Measurements from ENCODE around the gene OR11L1.

The OR11L1 gene

GRCh38 chr1:247841796-247842195 lies at the start of gene OR11L1:
Gene OR11L1, minus strand, starts transcription at chr1:247841896. Its CDS starts 0 bp downstream, at chr1:247841896.
- no peak within 1 kb of the TSS for H3K9ac ChIP-seq (ENCODE audit: low read length)
- H3K27ac ChIP-seq (ENCODE audit: low read depth, low read length): no peak within 1 kb of the TSS
- no peaks in the 10 kb centered on the region for H3K9me3 ChIP-seq (ENCODE audit: low read length)
- H3K27me3 ChIP-seq (ENCODE audit: control insufficient read depth in 1 of 2, insufficient read depth in 2 of 2, low read length in 2 of 2): no peaks in the 10 kb centered on the region
- no peaks in the 10 kb centered on the region for H3K36me3 ChIP-seq (ENCODE audit: insufficient read depth, low read length)
- no peaks in the 10 kb centered on the region for H3K4me1 ChIP-seq (ENCODE audit: insufficient read depth, low read length)
- no peak within 1 kb of the TSS for H3K4me3 ChIP-seq (ENCODE audit: low read depth in 1 of 2, low read length in 2 of 2)

GRCh38 chr1:247884797-247885413 lies 43.2 kb upstream of the OR11L1 start:
- H3K27ac ChIP-seq (ENCODE audit: low read depth, low read length): no peak overlapping the region
- no peaks in the 10 kb centered on the region for H3K27me3 ChIP-seq (ENCODE audit: control insufficient read depth in 1 of 2, insufficient read depth in 2 of 2, low read length in 2 of 2)
- no peak overlapping the region for H3K4me3 ChIP-seq (ENCODE audit: low read depth in 1 of 2, low read length in 2 of 2)
- no peaks in the 10 kb centered on the region for H3K4me1 ChIP-seq (ENCODE audit: insufficient read depth, low read length)
- H3K9me3 ChIP-seq (ENCODE audit: low read length): no peaks in the 10 kb centered on the region
- no peak overlapping the region for H3K9ac ChIP-seq (ENCODE audit: low read length)
- H3K36me3 ChIP-seq (ENCODE audit: insufficient read depth, low read length): no peaks in the 10 kb centered on the region

GRCh38 chr1:247883346-247883745 lies 41.6 kb upstream of the OR11L1 start:
- H3K36me3 ChIP-seq (ENCODE audit: insufficient read depth, low read length): no peaks in the 10 kb centered on the region
- H3K9ac ChIP-seq (ENCODE audit: low read length): no peak overlapping the region
- no peaks in the 10 kb centered on the region for H3K27me3 ChIP-seq (ENCODE audit: control insufficient read depth in 1 of 2, insufficient read depth in 2 of 2, low read length in 2 of 2)
- no peaks in the 10 kb centered on the region for H3K4me1 ChIP-seq (ENCODE audit: insufficient read depth, low read length)
- H3K27ac ChIP-seq (ENCODE audit: low read depth, low read length): no peak overlapping the region
- no peaks in the 10 kb centered on the region for H3K9me3 ChIP-seq (ENCODE audit: low read length)
- no peak overlapping the region for H3K4me3 ChIP-seq (ENCODE audit: low read depth in 1 of 2, low read length in 2 of 2)

GRCh38 chr1:247865416-247865815 lies 23.7 kb upstream of the OR11L1 start:
- Histone ChIP-seq H3K9ac (ENCODE audit: low read length) (no peak overlapping the region), H3K4me3 (ENCODE audit: low read depth in 1 of 2, low read length in 2 of 2) (no peak overlapping the region), H3K27me3 (ENCODE audit: control insufficient read depth in 1 of 2, insufficient read depth in 2 of 2, low read length in 2 of 2) (no peaks in the 10 kb centered on the region), H3K36me3 (ENCODE audit: insufficient read depth, low read length) (no peaks in the 10 kb centered on the region), H3K9me3 (ENCODE audit: low read length) (no peaks in the 10 kb centered on the region), H3K4me1 (ENCODE audit: insufficient read depth, low read length) (no peaks in the 10 kb centered on the region), H3K27ac (ENCODE audit: low read depth, low read length) (no peak overlapping the region)

GRCh38 chr1:247864644-247865043 lies 22.9 kb upstream of the OR11L1 start:
- H3K27ac ChIP-seq (ENCODE audit: low read depth, low read length): no peak overlapping the region
- H3K36me3 ChIP-seq (ENCODE audit: insufficient read depth, low read length): no peaks in the 10 kb centered on the region
- no peak overlapping the region for H3K4me3 ChIP-seq (ENCODE audit: low read depth in 1 of 2, low read length in 2 of 2)
- no peaks in the 10 kb centered on the region for H3K9me3 ChIP-seq (ENCODE audit: low read length)
- H3K9ac ChIP-seq (ENCODE audit: low read length): no peak overlapping the region
- H3K27me3 ChIP-seq (ENCODE audit: control insufficient read depth in 1 of 2, insufficient read depth in 2 of 2, low read length in 2 of 2): no peaks in the 10 kb centered on the region
- H3K4me1 ChIP-seq (ENCODE audit: insufficient read depth, low read length): no peaks in the 10 kb centered on the region

GRCh38 chr1:247862756-247863155 lies 21.1 kb upstream of the OR11L1 start:
- Histone ChIP-seq H3K36me3 (ENCODE audit: insufficient read depth, low read length) (no peaks in the 10 kb centered on the region), H3K27me3 (ENCODE audit: control insufficient read depth in 1 of 2, insufficient read depth in 2 of 2, low read length in 2 of 2) (peaks cover 0 to 2% of the 10 kb centered on the region in 2 donors), H3K9ac (ENCODE audit: low read length) (no peak overlapping the region), H3K27ac (ENCODE audit: low read depth, low read length) (no peak overlapping the region), H3K4me3 (ENCODE audit: low read depth in 1 of 2, low read length in 2 of 2) (no peak overlapping the region), H3K9me3 (ENCODE audit: low read length) (no peaks in the 10 kb centered on the region), H3K4me1 (ENCODE audit: insufficient read depth, low read length) (no peaks in the 10 kb centered on the region)

GRCh38 chr1:247857985-247858619 lies 16.4 kb upstream of the OR11L1 start:
- Histone ChIP-seq H3K9ac (ENCODE audit: low read length) (no peak overlapping the region), H3K4me3 (ENCODE audit: low read depth in 1 of 2, low read length in 2 of 2) (peak overlapping the region in 1 of 2 donors; percentile 53), H3K27ac (ENCODE audit: low read depth, low read length) (no peak overlapping the region), H3K4me1 (ENCODE audit: insufficient read depth, low read length) (no peaks in the 10 kb centered on the region), H3K9me3 (ENCODE audit: low read length) (no peaks in the 10 kb centered on the region), H3K36me3 (ENCODE audit: insufficient read depth, low read length) (no peaks in the 10 kb centered on the region), H3K27me3 (ENCODE audit: control insufficient read depth in 1 of 2, insufficient read depth in 2 of 2, low read length in 2 of 2) (peaks cover 0 to 10% of the 10 kb centered on the region in 2 donors)

GRCh38 chr1:247857069-247857984 lies 15.6 kb upstream of the OR11L1 start, which contains the start of gene TRIM58:
Gene TRIM58, plus strand, starts transcription at chr1:247857187. Its CDS starts 60 bp downstream, at chr1:247857247.
- Histone ChIP-seq H3K4me1 (ENCODE audit: insufficient read depth, low read length) (no peaks in the 10 kb centered on the region), H3K36me3 (ENCODE audit: insufficient read depth, low read length) (no peaks in the 10 kb centered on the region), H3K27ac (ENCODE audit: low read depth, low read length) (no peak within 1 kb of the TSS), H3K9ac (ENCODE audit: low read length) (no peak within 1 kb of the TSS), H3K27me3 (ENCODE audit: control insufficient read depth in 1 of 2, insufficient read depth in 2 of 2, low read length in 2 of 2) (peaks cover 0 to 10% of the 10 kb centered on the region in 2 donors), H3K9me3 (ENCODE audit: low read length) (no peaks in the 10 kb centered on the region), H3K4me3 (ENCODE audit: low read depth in 1 of 2, low read length in 2 of 2) (peak within 1 kb of the TSS in 1 of 2 donors; percentile 53)

- H3K9me3 ChIP-seq (ENCODE audit: low read length): no peaks in the 10 kb centered on the region
- no peaks in the 10 kb centered on the region for H3K4me1 ChIP-seq (ENCODE audit: insufficient read depth, low read length)
- no peak overlapping the region for H3K9ac ChIP-seq (ENCODE audit: low read length)
- H3K4me3 ChIP-seq (ENCODE audit: low read depth in 1 of 2, low read length in 2 of 2): no peak overlapping the region
- H3K36me3 ChIP-seq (ENCODE audit: insufficient read depth, low read length): no peaks in the 10 kb centered on the region
- H3K27me3 ChIP-seq (ENCODE audit: control insufficient read depth in 1 of 2, insufficient read depth in 2 of 2, low read length in 2 of 2): peaks cover 0 to 10% of the 10 kb centered on the region in 2 donors
- H3K27ac ChIP-seq (ENCODE audit: low read depth, low read length): no peak overlapping the region
Measured at GRCh38 chr1:247855911-247856310, 14.2 kb upstream of the OR11L1 start.

- Histone ChIP-seq H3K36me3 (ENCODE audit: insufficient read depth, low read length) (no peaks in the 10 kb centered on the region), H3K9me3 (ENCODE audit: low read length) (no peaks in the 10 kb centered on the region), H3K4me1 (ENCODE audit: insufficient read depth, low read length) (no peaks in the 10 kb centered on the region), H3K9ac (ENCODE audit: low read length) (no peak overlapping the region), H3K27ac (ENCODE audit: low read depth, low read length) (no peak overlapping the region), H3K27me3 (ENCODE audit: control insufficient read depth in 1 of 2, insufficient read depth in 2 of 2, low read length in 2 of 2) (peaks cover 0 to 10% of the 10 kb centered on the region in 2 donors), H3K4me3 (ENCODE audit: low read depth in 1 of 2, low read length in 2 of 2) (no peak overlapping the region)
Measured at GRCh38 chr1:247854899-247855545, 13.3 kb upstream of the OR11L1 start.

- Histone ChIP-seq H3K4me3 (ENCODE audit: low read depth in 1 of 2, low read length in 2 of 2) (no peak overlapping the region), H3K9ac (ENCODE audit: low read length) (no peak overlapping the region), H3K27ac (ENCODE audit: low read depth, low read length) (no peak overlapping the region), H3K9me3 (ENCODE audit: low read length) (no peaks in the 10 kb centered on the region), H3K36me3 (ENCODE audit: insufficient read depth, low read length) (no peaks in the 10 kb centered on the region), H3K27me3 (ENCODE audit: control insufficient read depth in 1 of 2, insufficient read depth in 2 of 2, low read length in 2 of 2) (no peaks in the 10 kb centered on the region), H3K4me1 (ENCODE audit: insufficient read depth, low read length) (no peaks in the 10 kb centered on the region)
Measured at GRCh38 chr1:247849616-247850015, 7.9 kb upstream of the OR11L1 start.
